ENCODE data around the gene PCBP3.
A peak's percentile ranks its signal among the peaks of the same experiment; 100 is the strongest.
"Not testable (repeated sequence)": the region's sequence is repeated elsewhere in the genome, so short reads cannot be mapped to it uniquely, and the experiment has no call there.

The PCBP3 gene

GRCh38 chr21:45876381-45877170 is 233.1 kb downstream of the PCBP3 start:
- DNase-seq (ENCODE audit: low read depth) = no peak

GRCh38 chr21:45877171-45877438 is 233.6 kb downstream of the PCBP3 start:
- no peak for DNase-seq (ENCODE audit: low read depth)

- DNase-seq (ENCODE audit: low read depth) = no peak
These were observed 234.4 kb downstream of the PCBP3 start for GRCh38 chr21:45877821-45878469.

GRCh38 chr21:45880097-45881068 is 236.9 kb downstream of the PCBP3 start:
- DNase-seq (ENCODE audit: low read depth) = peak; percentile 42

DNA sequence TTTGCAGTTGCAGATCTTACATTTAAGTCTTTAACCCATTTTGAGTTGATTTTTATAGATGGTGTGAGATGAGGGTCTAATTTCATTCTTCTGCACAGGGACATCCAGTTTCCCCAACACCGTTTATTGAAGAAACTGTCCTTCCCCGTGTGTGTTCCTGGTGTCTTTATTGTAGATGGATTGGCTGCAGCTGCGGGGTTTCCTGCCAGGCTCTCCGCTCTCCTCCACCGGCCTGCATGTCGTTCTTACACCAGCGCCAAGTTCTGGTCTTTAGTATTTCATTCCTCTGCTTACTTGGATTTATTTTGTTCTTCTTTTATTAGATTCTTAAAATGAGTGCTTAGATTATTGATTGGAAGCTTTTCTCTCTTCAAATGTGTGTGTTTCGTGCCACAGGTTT is 239.1 kb downstream of the PCBP3 start:
- DNase-seq (ENCODE audit: low read depth) = no peak

DNA sequence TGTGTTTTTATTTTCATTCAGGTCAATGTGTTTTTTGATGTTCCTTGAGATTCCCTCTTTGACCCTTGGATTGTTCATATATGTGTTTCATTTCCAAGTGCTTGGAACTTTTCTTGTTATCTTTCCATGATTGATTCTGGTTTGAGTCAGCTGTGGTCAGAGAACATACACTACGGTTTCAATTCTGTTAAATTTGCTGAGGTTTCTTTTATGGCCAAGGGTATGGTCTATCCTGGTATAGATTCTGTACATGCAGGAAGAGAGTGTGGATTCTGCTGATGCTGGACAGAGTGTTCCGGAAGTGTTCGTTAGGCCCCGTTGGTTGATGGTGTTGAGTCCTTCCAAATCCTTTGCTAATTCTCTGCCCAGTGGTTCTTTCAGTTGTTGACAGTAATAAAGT is 239.6 kb downstream of the PCBP3 start:
- DNase-seq (ENCODE audit: low read depth) = no peak

- no peak for DNase-seq (ENCODE audit: low read depth)
These were observed 242.0 kb downstream of the PCBP3 start for GRCh38 chr21:45885597-45885929.

GRCh38 chr21:45885930-45886601 is 242.5 kb downstream of the PCBP3 start:
- DNase-seq (ENCODE audit: low read depth) = not testable (repeated sequence)

DNA sequence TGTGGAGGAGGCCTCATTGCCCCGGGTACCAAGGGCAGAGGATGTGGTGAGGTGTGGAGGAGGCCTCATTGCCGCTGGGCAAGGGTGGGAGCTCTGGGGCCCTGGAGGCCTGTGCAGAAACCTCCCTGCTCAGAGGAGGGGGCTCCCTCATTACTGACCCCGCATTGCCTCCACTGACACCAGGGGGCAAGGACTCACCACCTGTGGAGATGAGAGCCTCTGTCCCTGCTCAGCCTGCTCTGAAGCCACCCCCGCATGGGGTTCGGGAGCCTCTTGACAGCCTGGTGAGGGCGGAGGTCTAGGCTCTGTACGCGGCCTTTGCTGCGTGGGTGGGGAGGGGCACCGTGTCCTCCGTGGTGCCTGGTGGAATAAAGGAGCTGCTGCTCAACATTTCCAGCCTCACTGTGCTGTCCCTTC is 243.1 kb downstream of the PCBP3 start:
- DNase-seq (ENCODE audit: low read depth) = no peak

GRCh38 chr21:45887120-45887611 is 243.6 kb downstream of the PCBP3 start:
- no peak for DNase-seq (ENCODE audit: low read depth)

- DNase-seq (ENCODE audit: low read depth) = no peak
These were observed 244.3 kb downstream of the PCBP3 start for GRCh38 chr21:45887788-45888187.

DNA sequence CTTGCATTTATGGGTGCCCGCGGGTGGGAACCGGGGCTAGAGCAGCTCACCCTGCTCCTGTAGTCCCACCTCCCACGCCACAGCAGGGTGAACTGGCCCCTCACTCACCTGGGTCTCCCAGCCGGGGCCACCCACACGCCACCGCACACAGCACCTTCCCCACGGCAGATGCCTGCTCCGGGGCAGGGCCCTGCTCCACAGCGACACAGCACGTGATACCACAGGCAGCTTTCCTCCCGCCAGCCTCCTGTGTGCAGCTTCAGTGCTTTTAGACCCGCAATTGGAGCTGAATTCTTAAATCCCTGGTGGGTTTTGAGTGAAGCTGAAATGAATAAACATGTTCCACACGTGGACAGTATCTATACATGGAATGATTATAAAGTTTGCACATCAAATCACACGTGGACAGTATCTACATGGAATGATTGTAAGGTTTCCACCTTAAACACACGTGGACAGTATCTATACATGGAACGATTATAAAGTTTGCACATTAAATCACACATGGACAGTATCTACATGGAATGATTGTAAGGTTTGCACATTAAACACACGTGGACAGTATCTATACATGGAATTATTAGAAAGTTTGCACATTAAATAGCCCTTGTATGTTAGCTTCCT is 245.0 kb downstream of the PCBP3 start:
- no peak for DNase-seq (ENCODE audit: low read depth)

GRCh38 chr21:45889256-45889655 is 245.7 kb downstream of the PCBP3 start:
- DNase-seq (ENCODE audit: low read depth) = no peak

DNA sequence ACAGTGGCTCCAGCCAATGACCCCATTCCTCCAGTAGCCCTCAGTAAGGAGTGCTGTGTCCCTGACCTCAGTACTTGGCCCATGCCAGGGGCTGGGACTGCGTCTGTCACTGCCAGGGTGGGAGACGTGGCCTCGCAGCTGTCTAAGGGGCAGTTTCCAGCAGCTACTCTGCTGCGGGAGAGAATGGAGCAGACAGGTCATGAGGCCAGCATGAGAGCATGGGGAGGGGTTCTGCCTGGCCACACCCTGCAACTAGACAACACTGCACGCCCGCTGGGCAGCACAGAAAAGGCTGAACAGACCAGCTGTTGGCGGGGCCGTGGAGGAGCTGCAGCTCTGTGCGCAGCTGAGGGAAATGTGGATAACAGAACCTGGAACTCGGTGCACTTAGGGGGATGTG is 246.4 kb downstream of the PCBP3 start:
- no peak for DNase-seq (ENCODE audit: low read depth)

- DNase-seq (ENCODE audit: low read depth) = no peak
These were observed 248.0 kb downstream of the PCBP3 start for GRCh38 chr21:45891388-45892155.

GRCh38 chr21:45892156-45892915 is 248.8 kb downstream of the PCBP3 start:
- DNase-seq (ENCODE audit: low read depth) = no peak

- DNase-seq (ENCODE audit: low read depth) = no peak
These were observed 249.6 kb downstream of the PCBP3 start for GRCh38 chr21:45892916-45893739.

DNA sequence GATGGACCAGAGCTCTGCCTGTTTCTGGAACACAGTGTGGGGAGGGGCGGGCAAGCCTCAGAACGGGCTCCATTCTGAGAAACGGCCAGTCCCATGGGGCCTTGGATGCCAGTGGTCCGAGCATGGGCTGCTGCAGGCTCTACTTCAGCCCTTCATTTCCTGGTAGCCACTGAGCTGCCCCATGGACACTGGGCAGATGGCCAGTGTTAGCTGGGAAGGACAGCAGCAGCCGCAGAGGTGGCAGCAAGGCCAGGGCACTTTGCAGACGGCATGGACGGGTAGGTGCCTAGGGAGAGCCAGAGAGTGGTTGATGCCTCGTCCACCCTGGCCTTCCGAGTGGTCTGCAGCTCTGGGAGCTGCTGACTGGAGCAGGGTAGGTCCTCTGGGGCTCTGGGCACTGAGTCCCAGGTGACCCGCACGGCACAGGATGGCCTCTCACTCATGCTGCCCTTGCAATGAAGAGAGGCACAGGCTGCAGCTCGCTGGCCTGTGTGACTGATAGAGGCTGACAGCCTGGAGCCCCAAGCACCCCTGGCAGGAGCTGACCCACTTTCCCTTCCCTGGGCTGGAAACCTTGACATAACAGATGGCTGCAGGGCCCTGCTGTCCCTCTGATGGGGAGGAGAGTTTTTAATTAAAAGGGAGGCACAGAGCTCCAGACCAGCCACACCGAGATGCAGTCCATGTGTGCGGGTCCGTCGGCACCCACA is 250.4 kb downstream of the PCBP3 start:
- no peak for DNase-seq (ENCODE audit: low read depth)

DNA sequence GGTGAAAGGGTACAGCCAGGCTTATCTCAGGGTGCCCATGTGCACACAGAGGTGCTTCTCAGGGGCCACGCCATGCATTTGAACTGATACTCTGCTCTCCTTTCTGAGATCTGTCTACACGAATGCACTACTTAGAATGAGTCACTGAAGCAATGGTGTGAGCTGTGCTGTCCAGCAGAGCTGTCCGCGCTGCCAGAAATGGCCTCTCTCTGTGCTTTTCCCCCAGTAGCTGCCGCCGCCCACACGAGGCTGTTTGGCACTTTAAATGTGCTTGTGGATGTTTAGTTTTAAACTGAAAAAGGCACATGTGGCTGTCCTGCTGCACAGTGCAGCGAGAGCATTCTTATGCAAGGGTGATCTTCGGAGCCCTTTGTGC is 250.9 kb downstream of the PCBP3 start:
- DNase-seq (ENCODE audit: low read depth) = no peak

All from stimulated activated CD8-positive, alpha-beta memory T cell treated with anti-CD3 and anti-CD28 coated beads, Interleukin-15, amount 100 ng/mL, for 24 hours (primary cell).